ENCODE results near the gene MYO6. TPM values are rescaled to one million over a fixed set of nuclear protein-coding genes. Genes with fewer than 3 reads are reported as not detected.

Gene MYO6
- total and polyA plus RNA-seq, 2 of the 4 experiments (the other 2 are of a cell fraction): 6.1 to 6.8 TPM

DNA sequence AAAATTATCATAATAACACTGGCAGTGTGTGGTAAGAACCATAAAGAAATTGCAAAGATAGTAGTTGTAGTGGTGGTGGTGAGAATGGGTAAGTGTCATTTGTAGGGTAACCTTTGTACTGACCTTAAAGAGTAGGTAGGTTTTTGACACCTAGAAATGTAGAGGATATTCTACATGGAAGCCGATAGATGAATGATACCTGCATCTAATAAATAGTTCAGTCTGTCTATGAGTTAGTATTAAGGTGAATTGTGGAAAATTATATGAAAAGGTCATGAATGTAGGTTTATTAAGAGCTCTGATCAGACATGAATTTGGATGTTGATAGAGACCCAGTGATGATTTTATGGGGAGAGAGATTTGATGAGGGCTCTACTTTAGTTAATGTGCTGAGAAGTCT lies 78.1 kb downstream of the MYO6 start:
- Histone ChIP-seq H4K5ac (ENCODE audit: low read depth, low read length) (no peak overlapping the region), H2BK5ac (ENCODE audit: low read depth, low read length, poor library complexity, severe bottlenecking) (no peak overlapping the region), H3K27me3 (ENCODE audit: control insufficient read depth, insufficient read depth, low read length) (no peaks in the 10 kb centered on the region), H3K14ac (replicated peaks; ENCODE audit: low read depth, low read length) (no peak overlapping the region), H3K4me1 (ENCODE audit: control insufficient read depth, insufficient read depth, low read length) (peaks cover 4% of the 10 kb centered on the region; the same call in 1 of the 2 replicates), H3K9me1 (ENCODE audit: insufficient read depth, low read length) (0 out of 2 replicates have a peak, but pooled peaks cover 4% of the 10 kb centered on the region), H3K36me3 (ENCODE audit: control insufficient read depth, insufficient read depth, low read length) (no peaks in the 10 kb centered on the region), H2AK9ac (replicated peaks; ENCODE audit: low read depth, low read length, poor library complexity) (no peak overlapping the region), H2BK120ac (ENCODE audit: low read depth, low read length) (no peak overlapping the region), H2BK20ac (ENCODE audit: low read depth, low read length) (no peak overlapping the region), H2AK5ac (ENCODE audit: low read depth, low read length) (no peak overlapping the region), H2BK15ac (ENCODE audit: low read depth, low read length) (no peak overlapping the region), H3K27ac (ENCODE audit: insufficient read depth, low read length) (no peak overlapping the region), H4K20me1 (ENCODE audit: insufficient read depth, low read length) (no peaks in the 10 kb centered on the region), H3K9ac (ENCODE audit: low read depth, low read length) (no peak overlapping the region), H3K23ac (ENCODE audit: low read depth, low read length) (no peak overlapping the region), H4K8ac (ENCODE audit: low read depth in 2 of 2, low read length in 2 of 2) (no peak overlapping the region), H2AFZ (replicated peaks; ENCODE audit: low read length, poor library complexity) (no peak overlapping the region), H3K18ac (ENCODE audit: low read depth, low read length) (no peak overlapping the region), H3K4me2 (ENCODE audit: low read depth, low read length) (no peak overlapping the region), H3K9me3 (ENCODE audit: control insufficient read depth, insufficient read depth, low read length) (no peaks in the 10 kb centered on the region), H3K4me3 (ENCODE audit: insufficient read depth, low read depth, low read length) (no peak overlapping the region), H3K79me1 (ENCODE audit: low read depth in 1 of 2, low read length in 2 of 2) (peaks cover 0 to 4% of the 10 kb centered on the region in 2 experiments; a peak in 1 of 4 replicates), H3K56ac (ENCODE audit: extremely low read depth, insufficient read depth, low read length) (no peak overlapping the region), H3K4ac (ENCODE audit: low read depth, low read length) (no peak overlapping the region), H4K91ac (ENCODE audit: insufficient read depth, low read depth, low read length) (no peak overlapping the region)
- DNase-seq (no peak), ATAC-seq (ENCODE audit: low read depth) (no peak)
- TF ChIP-seq MAFK (IDR thresholded peaks at IDR 0.05; ENCODE audit: low read depth, low read length) (no peak), CHD1 (IDR thresholded peaks at IDR 0.05; ENCODE audit: low read depth, low read length) (no peak), NFE2L2 (IDR thresholded peaks at IDR 0.05; ENCODE audit: low read depth, low read length) (no peak), CEBPB (IDR thresholded peaks at IDR 0.05; ENCODE audit: low read depth, low read length) (no peak), SMC3 (IDR thresholded peaks at IDR 0.05; ENCODE audit: low read depth, low read length) (no peak), CTCF (conservative IDR thresholded peaks at IDR 0.05; ENCODE audit: low read depth, low read length) (no peak), RCOR1 (IDR thresholded peaks at IDR 0.05; ENCODE audit: insufficient replicate concordance, low read length) (no peak), FOS (IDR thresholded peaks at IDR 0.05; ENCODE audit: low read depth, low read length) (no peak), BHLHE40 (IDR thresholded peaks at IDR 0.05; ENCODE audit: low read depth, low read length) (no peak), MAZ (IDR thresholded peaks at IDR 0.05; ENCODE audit: borderline replicate concordance, low read depth, low read length) (no peak), MXI1 (IDR thresholded peaks at IDR 0.05; ENCODE audit: borderline replicate concordance, low read depth, low read length) (no peak), RAD21 (IDR thresholded peaks at IDR 0.05; ENCODE audit: low read length) (no peak), RFX5 (IDR thresholded peaks at IDR 0.05; ENCODE audit: low read depth, low read length) (no peak), POLR2A (IDR thresholded peaks at IDR 0.05; ENCODE audit: low read depth, low read length) (no peak)
- TF ChIP-seq, protein P1, sequence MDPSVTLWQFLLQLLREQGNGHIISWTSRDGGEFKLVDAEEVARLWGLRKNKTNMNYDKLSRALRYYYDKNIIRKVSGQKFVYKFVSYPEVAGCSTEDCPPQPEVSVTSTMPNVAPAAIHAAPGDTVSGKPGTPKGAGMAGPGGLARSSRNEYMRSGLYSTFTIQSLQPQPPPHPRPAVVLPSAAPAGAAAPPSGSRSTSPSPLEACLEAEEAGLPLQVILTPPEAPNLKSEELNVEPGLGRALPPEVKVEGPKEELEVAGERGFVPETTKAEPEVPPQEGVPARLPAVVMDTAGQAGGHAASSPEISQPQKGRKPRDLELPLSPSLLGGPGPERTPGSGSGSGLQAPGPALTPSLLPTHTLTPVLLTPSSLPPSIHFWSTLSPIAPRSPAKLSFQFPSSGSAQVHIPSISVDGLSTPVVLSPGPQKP (IDR thresholded peaks at IDR 0.05; ENCODE audit: borderline replicate concordance, low read depth, low read length): no peak
- TF ChIP-seq, protein P2, sequence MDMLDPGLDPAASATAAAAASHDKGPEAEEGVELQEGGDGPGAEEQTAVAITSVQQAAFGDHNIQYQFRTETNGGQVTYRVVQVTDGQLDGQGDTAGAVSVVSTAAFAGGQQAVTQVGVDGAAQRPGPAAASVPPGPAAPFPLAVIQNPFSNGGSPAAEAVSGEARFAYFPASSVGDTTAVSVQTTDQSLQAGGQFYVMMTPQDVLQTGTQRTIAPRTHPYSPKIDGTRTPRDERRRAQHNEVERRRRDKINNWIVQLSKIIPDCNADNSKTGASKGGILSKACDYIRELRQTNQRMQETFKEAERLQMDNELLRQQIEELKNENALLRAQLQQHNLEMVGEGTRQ (IDR thresholded peaks at IDR 0.05; ENCODE audit: low read depth, low read length): no peak
- CTCF ChIA-PET: no interaction called here
- dilution Hi-C loops (cut with HindIII; ENCODE audit: low sequenced_read_pairs, unreplicated experiment): no loop called here
- POLR2A ChIA-PET (ENCODE audit: unreplicated experiment): no interaction called here
- no TSS peak for BruUV-seq (replicated peaks)
- intact Hi-C loops (cut with micrococcal nuclease): no loop called here
- in situ Hi-C loops (cut with MboI; ENCODE audit: low sequenced_read_pairs): no loop called here
- no CpG with 5 or more reads among the region's 1 CpG for WGBS, 2 experiments (ENCODE audit: extremely low coverage in 2 of 2, insufficient read length in 1 of 2)

All from IMR-90 (cell line).